ENCODE data around the gene BCL11A. TPM values are rescaled to one million over a fixed set of nuclear protein-coding genes. Genes with fewer than 3 reads are reported as not detected.

BCL11A gene
- total RNA-seq, 1 donor from 2014 or later, result 3.6 TPM

GRCh38 chr2:60489289-60489688, 64.2 kb downstream of the BCL11A start:
- DNase-seq (ENCODE audit: extremely low read depth, low read depth, low spot score), result no peak

GRCh38 chr2:60488291-60488690, 65.2 kb downstream of the BCL11A start:
- no peak for DNase-seq (ENCODE audit: extremely low read depth, low read depth, low spot score)

- DNase-seq (ENCODE audit: extremely low read depth, low read depth, low spot score), result no peak
Measured at GRCh38 chr2:60487174-60487573, 66.3 kb downstream of the BCL11A start.

GRCh38 chr2:60486551-60486950, 66.9 kb downstream of the BCL11A start:
- no peak for DNase-seq (ENCODE audit: extremely low read depth, low read depth, low spot score)

GRCh38 chr2:60486067-60486466, 67.4 kb downstream of the BCL11A start:
- no peak for DNase-seq (ENCODE audit: extremely low read depth, low read depth, low spot score)

- no peak for DNase-seq (ENCODE audit: extremely low read depth, low read depth, low spot score)
Measured at GRCh38 chr2:60485550-60485949, 67.9 kb downstream of the BCL11A start.

GRCh38 chr2:60485055-60485454, 68.4 kb downstream of the BCL11A start:
- DNase-seq (ENCODE audit: extremely low read depth, low read depth, low spot score), result no peak

- no peak for DNase-seq (ENCODE audit: extremely low read depth, low read depth, low spot score)
Measured at GRCh38 chr2:60484133-60484645, 69.3 kb downstream of the BCL11A start.

- DNase-seq (ENCODE audit: extremely low read depth, low read depth, low spot score), result no peak
Measured at GRCh38 chr2:60483401-60483800, 70.1 kb downstream of the BCL11A start.

- no peak for DNase-seq (ENCODE audit: extremely low read depth, low read depth, low spot score)
Measured at GRCh38 chr2:60482222-60482621, 71.2 kb downstream of the BCL11A start.

GRCh38 chr2:60481257-60481656, 72.2 kb downstream of the BCL11A start:
- no peak for DNase-seq (ENCODE audit: extremely low read depth, low read depth, low spot score)

- no peak for DNase-seq (ENCODE audit: extremely low read depth, low read depth, low spot score)
Measured at GRCh38 chr2:60480089-60480773, 73.2 kb downstream of the BCL11A start.

GRCh38 chr2:60479226-60480088, 74.0 kb downstream of the BCL11A start:
- DNase-seq (ENCODE audit: extremely low read depth, low read depth, low spot score), result no peak

- no peak for DNase-seq (ENCODE audit: extremely low read depth, low read depth, low spot score)
Measured at GRCh38 chr2:60478660-60479059, 74.8 kb downstream of the BCL11A start.

GRCh38 chr2:60476206-60476954, 77.1 kb downstream of the BCL11A start:
- no peak for DNase-seq (ENCODE audit: extremely low read depth, low read depth, low spot score)

GRCh38 chr2:60475123-60475830, 78.2 kb downstream of the BCL11A start:
- no peak for DNase-seq (ENCODE audit: extremely low read depth, low read depth, low spot score)

GRCh38 chr2:60474301-60474700, 79.2 kb downstream of the BCL11A start:
- DNase-seq (ENCODE audit: extremely low read depth, low read depth, low spot score), result no peak

GRCh38 chr2:60473546-60473945, 79.9 kb downstream of the BCL11A start:
- DNase-seq (ENCODE audit: extremely low read depth, low read depth, low spot score), result no peak

GRCh38 chr2:60472663-60473289, 80.7 kb downstream of the BCL11A start:
- DNase-seq (ENCODE audit: extremely low read depth, low read depth, low spot score), result no peak

- DNase-seq (ENCODE audit: extremely low read depth, low read depth, low spot score), result no peak
Measured at GRCh38 chr2:60472041-60472440, 81.4 kb downstream of the BCL11A start.
